Endothelial cell (in vitro differentiated cells): ENCODE data around the gene CUL3. TPM values are rescaled to one million over a fixed set of nuclear protein-coding genes. Genes with fewer than 3 reads are reported as not detected.
A peak's percentile ranks its signal among the peaks of the same experiment; 100 is the strongest.
"Not testable (repeated sequence)": the region's sequence is repeated elsewhere in the genome, so short reads cannot be mapped to it uniquely, and the experiment has no call there.

Source experiments
- DNase-seq: peaks from one replicate; pipeline ENCODE4 v3.0.0; 2021; ENCODE audit warnings: low spot score
- H3K27ac Mint-ChIP-seq: one replicate; pipeline ENCODE4 v1.8.0; 2021; ENCODE audit warnings: mixed read lengths, inconsistent platforms; ENCODE audit not compliant: unreplicated experiment
- H3K27me3 Mint-ChIP-seq: one replicate; pipeline ENCODE4 v1.8.0; 2021; ENCODE audit warnings: mild to moderate bottlenecking, moderate library complexity, mixed read lengths, inconsistent platforms; ENCODE audit not compliant: unreplicated experiment
- H3K36me3 Mint-ChIP-seq: one replicate; pipeline ENCODE4 v1.8.0; 2021; ENCODE audit warnings: mild to moderate bottlenecking, low read depth, mixed read lengths, inconsistent platforms; ENCODE audit not compliant: unreplicated experiment
- H3K4me1 Mint-ChIP-seq: one replicate; pipeline ENCODE4 v1.8.0; 2021; ENCODE audit warnings: mild to moderate bottlenecking, mixed read lengths, inconsistent platforms; ENCODE audit not compliant: unreplicated experiment
- H3K4me3 Mint-ChIP-seq: one replicate; pipeline ENCODE4 v1.8.0; 2021; ENCODE audit warnings: mild to moderate bottlenecking, mixed read lengths, inconsistent platforms; ENCODE audit not compliant: unreplicated experiment
- H3K9me3 Mint-ChIP-seq: one replicate; pipeline ENCODE4 v1.8.0; 2021; ENCODE audit warnings: mixed read lengths, inconsistent platforms; ENCODE audit not compliant: unreplicated experiment
- total RNA-seq: library from RNA; stranded (reverse); fragmentation: NEBNext Ultra II Directional; extraction: Animal tissue kit (Norgen Biotek cat#: 25700); gene quantifications from one replicate; pipeline ENCODE4 v1.2.1, GENCODE V29; 2021; ENCODE audit not compliant: unreplicated experiment
- TF ChIP-seq, protein P1 (sequence below): fragments of 200-600 bp; sonication (generic); IDR thresholded peaks from one replicate; pipeline ENCODE4 v1.5.0; 2021; ENCODE audit warnings: antibody characterized with exemption; ENCODE audit not compliant: unreplicated experiment

Gene CUL3
- total RNA-seq, 1 donor from 2014 or later = 138 TPM

GRCh38 chr2:224507789-224508188 lies 77.4 kb downstream of the CUL3 start:
- peaks cover 17% of the 10 kb centered on the region for H3K36me3 Mint-ChIP-seq
- DNase-seq = no peak
- no peak overlapping the region for H3K27ac Mint-ChIP-seq
- H3K4me1 Mint-ChIP-seq = no peaks in the 10 kb centered on the region
- H3K9me3 Mint-ChIP-seq = no peaks in the 10 kb centered on the region
- no peak overlapping the region for H3K4me3 Mint-ChIP-seq
- peaks cover 1% of the 10 kb centered on the region for H3K27me3 Mint-ChIP-seq
- TF ChIP-seq, protein P1, sequence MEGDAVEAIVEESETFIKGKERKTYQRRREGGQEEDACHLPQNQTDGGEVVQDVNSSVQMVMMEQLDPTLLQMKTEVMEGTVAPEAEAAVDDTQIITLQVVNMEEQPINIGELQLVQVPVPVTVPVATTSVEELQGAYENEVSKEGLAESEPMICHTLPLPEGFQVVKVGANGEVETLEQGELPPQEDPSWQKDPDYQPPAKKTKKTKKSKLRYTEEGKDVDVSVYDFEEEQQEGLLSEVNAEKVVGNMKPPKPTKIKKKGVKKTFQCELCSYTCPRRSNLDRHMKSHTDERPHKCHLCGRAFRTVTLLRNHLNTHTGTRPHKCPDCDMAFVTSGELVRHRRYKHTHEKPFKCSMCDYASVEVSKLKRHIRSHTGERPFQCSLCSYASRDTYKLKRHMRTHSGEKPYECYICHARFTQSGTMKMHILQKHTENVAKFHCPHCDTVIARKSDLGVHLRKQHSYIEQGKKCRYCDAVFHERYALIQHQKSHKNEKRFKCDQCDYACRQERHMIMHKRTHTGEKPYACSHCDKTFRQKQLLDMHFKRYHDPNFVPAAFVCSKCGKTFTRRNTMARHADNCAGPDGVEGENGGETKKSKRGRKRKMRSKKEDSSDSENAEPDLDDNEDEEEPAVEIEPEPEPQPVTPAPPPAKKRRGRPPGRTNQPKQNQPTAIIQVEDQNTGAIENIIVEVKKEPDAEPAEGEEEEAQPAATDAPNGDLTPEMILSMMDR = no peak

GRCh38 chr2:224506494-224506893 lies 78.7 kb downstream of the CUL3 start:
- TF ChIP-seq, protein P1 = no peak
- Mint-ChIP-seq H3K27ac (no peak overlapping the region), H3K4me3 (no peak overlapping the region), H3K27me3 (peaks cover 1% of the 10 kb centered on the region), H3K4me1 (no peaks in the 10 kb centered on the region), H3K9me3 (no peaks in the 10 kb centered on the region), H3K36me3 (peaks cover 17% of the 10 kb centered on the region)
- no peak for DNase-seq

DNA sequence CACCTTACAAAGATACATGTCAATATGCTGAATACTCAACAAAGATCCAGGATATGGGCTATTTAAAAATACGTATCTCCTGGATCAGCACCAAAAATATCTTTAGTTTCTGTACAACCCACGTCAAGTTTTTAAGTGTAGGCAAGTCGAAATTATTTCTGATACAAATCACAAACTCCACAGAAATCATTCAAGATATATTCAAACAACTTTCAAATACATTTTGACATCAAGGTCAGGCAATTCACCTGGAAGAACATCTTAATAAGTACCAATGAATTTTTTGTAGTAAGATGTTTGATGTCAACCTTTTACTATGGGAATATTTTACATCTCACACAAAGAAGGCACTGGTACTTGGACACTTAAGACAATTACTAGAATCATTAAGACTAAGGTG lies 86.2 kb downstream of the CUL3 start:
- TF ChIP-seq, protein P1 = no peak
- Mint-ChIP-seq H3K36me3 (peaks cover 26% of the 10 kb centered on the region), H3K4me3 (no peak overlapping the region), H3K9me3 (no peaks in the 10 kb centered on the region), H3K27me3 (no peaks in the 10 kb centered on the region), H3K27ac (peak overlapping the region; percentile 6), H3K4me1 (no peaks in the 10 kb centered on the region)
- DNase-seq = no peak

DNA sequence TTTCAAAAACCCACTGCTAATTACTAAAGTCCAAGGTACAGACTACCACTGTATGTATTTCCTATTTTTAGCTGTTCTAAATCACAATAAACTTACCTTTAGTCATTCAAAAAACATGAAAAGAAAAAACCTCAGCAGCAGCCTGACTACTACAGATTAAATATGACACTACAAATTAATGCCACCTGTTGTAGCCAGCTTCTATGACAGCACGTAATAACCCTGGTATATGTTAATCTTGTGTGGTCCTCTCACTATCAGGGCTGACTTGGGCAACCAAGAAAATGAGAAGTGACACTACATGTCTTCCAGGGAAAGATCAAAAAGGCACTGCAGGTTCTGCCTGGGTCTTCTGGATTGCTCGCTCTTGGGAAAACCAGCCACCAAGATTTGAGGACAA lies 92.6 kb downstream of the CUL3 start:
- TF ChIP-seq, protein P1 = no peak
- Mint-ChIP-seq H3K27me3 (peaks cover 4% of the 10 kb centered on the region), H3K27ac (peak overlapping the region; percentile 12), H3K4me1 (peaks cover 28% of the 10 kb centered on the region), H3K4me3 (no peak overlapping the region), H3K9me3 (peaks cover 6% of the 10 kb centered on the region), H3K36me3 (peaks cover 44% of the 10 kb centered on the region)
- DNase-seq = no peak

DNA sequence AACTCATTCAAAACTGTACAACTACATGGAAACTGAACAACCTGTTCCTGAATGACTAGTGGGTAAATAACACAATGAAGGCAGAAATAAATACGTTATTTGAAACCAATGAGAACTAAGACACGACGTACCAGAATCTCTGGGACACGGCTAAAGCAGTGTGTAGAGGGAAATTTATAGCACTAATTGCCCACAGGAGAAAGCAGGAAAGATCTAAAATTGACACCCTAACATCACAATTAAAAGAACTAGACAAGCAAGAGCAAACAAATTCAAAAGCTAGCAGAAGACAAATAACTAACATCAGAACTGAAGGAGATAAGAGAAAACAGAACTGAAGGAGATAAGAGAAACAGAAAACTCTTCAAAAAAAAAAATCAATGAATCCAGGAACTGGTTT lies 97.2 kb downstream of the CUL3 start:
- not testable (repeated sequence) for H3K27me3 Mint-ChIP-seq, DNase-seq, H3K9me3 Mint-ChIP-seq
- H3K36me3 Mint-ChIP-seq = peaks cover 46% of the 10 kb centered on the region
- H3K4me1 Mint-ChIP-seq = peaks cover 55% of the 10 kb centered on the region
- H3K4me3 Mint-ChIP-seq = peak overlapping the region; percentile 70
- peak overlapping the region; percentile 39 for H3K27ac Mint-ChIP-seq

GRCh38 chr2:224485081-224486014 lies 99.8 kb downstream of the CUL3 start:
- H3K4me3 Mint-ChIP-seq, H3K9me3 Mint-ChIP-seq, H3K27me3 Mint-ChIP-seq: not testable (repeated sequence)
- DNase-seq = peak; percentile 66
- H3K36me3 Mint-ChIP-seq = peaks cover 42% of the 10 kb centered on the region
- peaks cover 53% of the 10 kb centered on the region for H3K4me1 Mint-ChIP-seq
- H3K27ac Mint-ChIP-seq = peak overlapping the region; percentile 77
